Nephron (organoid): ENCODE measurements around the gene PTMS.

Experiments
- H3K27ac Mint-ChIP-seq, 3 experiments: 2 replicates each; pipeline ENCODE4 v1.8.0; 2020; ENCODE audit warnings: mixed read lengths in 3 of 3, mild to moderate bottlenecking in 2 of 3, moderate library complexity in 1 of 3
- H3K27me3 Mint-ChIP-seq: 2 replicates; pipeline ENCODE4 v1.8.0; 2021; ENCODE audit warnings: low read depth, mild to moderate bottlenecking, moderate library complexity, mixed read lengths
- H3K36me3 Mint-ChIP-seq: 2 replicates; pipeline ENCODE4 v1.8.0; 2020; ENCODE audit warnings: low read depth, mixed read lengths
- H3K4me1 Mint-ChIP-seq: 2 replicates; pipeline ENCODE4 v1.8.0; 2020; ENCODE audit warnings: mixed read lengths
- H3K4me3 Mint-ChIP-seq, 3 experiments: 2 replicates each; pipeline ENCODE4 v1.8.0; 2020; ENCODE audit warnings: mild to moderate bottlenecking in 3 of 3, mixed read lengths in 3 of 3, moderate library complexity in 2 of 3
- H3K9me3 Mint-ChIP-seq: 2 replicates; pipeline ENCODE4 v1.8.0; 2020; ENCODE audit warnings: mixed read lengths
- CTCF ChIP-seq, 3 experiments: fragments of 200-600 bp; sonication (generic); IDR thresholded peaks; one replicate each; pipeline ENCODE4 v1.5.0; 2021; ENCODE audit warnings: antibody characterized with exemption in 3 of 3; ENCODE audit not compliant: unreplicated experiment in 3 of 3

The PTMS gene

GRCh38 chr12:6725350-6725749 lies 40.8 kb upstream of the PTMS start:
- H3K4me3 Mint-ChIP-seq: peak overlapping the region; percentile 71 to 92 (median 75)
- TF ChIP-seq CTCF (IDR thresholded peaks at IDR 0.05; ENCODE audit: unreplicated experiment in 3 of 3): no peak
- H3K27me3 Mint-ChIP-seq: peaks cover 6% of the 10 kb centered on the region
- peaks cover 12% of the 10 kb centered on the region for H3K4me1 Mint-ChIP-seq
- H3K36me3 Mint-ChIP-seq: peaks cover 21% of the 10 kb centered on the region
- peak overlapping the region in 2 of 3 experiments; percentile 53 to 68 for H3K27ac Mint-ChIP-seq
- H3K9me3 Mint-ChIP-seq: peaks cover 3% of the 10 kb centered on the region

- no peak for TF ChIP-seq CTCF (IDR thresholded peaks at IDR 0.05; ENCODE audit: unreplicated experiment in 3 of 3)
- Mint-ChIP-seq H3K4me1 (peaks cover 5% of the 10 kb centered on the region), H3K27ac (no peak overlapping the region), H3K4me3 (no peak overlapping the region), H3K27me3 (no peaks in the 10 kb centered on the region), H3K9me3 (no peaks in the 10 kb centered on the region), H3K36me3 (peaks cover 31% of the 10 kb centered on the region)
Measured at GRCh38 chr12:6729186-6729585, 37.0 kb upstream of the PTMS start.

- Mint-ChIP-seq H3K9me3 (no peaks in the 10 kb centered on the region), H3K4me3 (no peak overlapping the region), H3K4me1 (no peaks in the 10 kb centered on the region), H3K27ac (no peak overlapping the region), H3K36me3 (peaks cover 31% of the 10 kb centered on the region), H3K27me3 (no peaks in the 10 kb centered on the region)
- TF ChIP-seq CTCF (IDR thresholded peaks at IDR 0.05; ENCODE audit: unreplicated experiment in 3 of 3): no peak
Measured at GRCh38 chr12:6730169-6730568, 36.0 kb upstream of the PTMS start.

- no peak for TF ChIP-seq CTCF (IDR thresholded peaks at IDR 0.05; ENCODE audit: unreplicated experiment in 3 of 3)
- H3K27ac Mint-ChIP-seq: no peak overlapping the region
- no peaks in the 10 kb centered on the region for H3K27me3 Mint-ChIP-seq
- no peaks in the 10 kb centered on the region for H3K9me3 Mint-ChIP-seq
- peaks cover 5% of the 10 kb centered on the region for H3K4me1 Mint-ChIP-seq
- peaks cover 20% of the 10 kb centered on the region for H3K36me3 Mint-ChIP-seq
- H3K4me3 Mint-ChIP-seq: no peak overlapping the region
Measured at GRCh38 chr12:6734506-6735387, 31.4 kb upstream of the PTMS start.

GRCh38 chr12:6735448-6736191 lies 30.5 kb upstream of the PTMS start:
- peak; percentile 69 to 78 (median 71) for TF ChIP-seq CTCF (IDR thresholded peaks at IDR 0.05; ENCODE audit: unreplicated experiment in 3 of 3)
- H3K27ac Mint-ChIP-seq: peak overlapping the region; percentile 7 to 54 (median 42)
- H3K9me3 Mint-ChIP-seq: no peaks in the 10 kb centered on the region
- peaks cover 5% of the 10 kb centered on the region for H3K4me1 Mint-ChIP-seq
- peaks cover 13% of the 10 kb centered on the region for H3K36me3 Mint-ChIP-seq
- no peaks in the 10 kb centered on the region for H3K27me3 Mint-ChIP-seq
- H3K4me3 Mint-ChIP-seq: no peak overlapping the region
